Keratinocyte (primary cell): ENCODE results near the gene SORL1. TPM values are rescaled to one million over a fixed set of nuclear protein-coding genes. Genes with fewer than 3 reads are reported as not detected.

Source experiments
- DNase-seq: peaks from one replicate; pipeline ENCODE4 v3.0.0-alpha.2; 2011; ENCODE audit warnings: low read depth, missing footprints, low spot score
- FAIRE-seq: peaks from 2 replicates; lab custom pipeline; 2011; peaks lifted over from hg19 to GRCh38; lab: Jason Lieb, UNC
- H2AFZ ChIP-seq: 2 replicates; pipeline ENCODE4 v1.6.0; 2012; ENCODE audit warnings: low read length, control low read depth, inconsistent platforms; ENCODE audit not compliant: control insufficient read depth
- H3K27ac ChIP-seq: 2 replicates; pipeline ENCODE4 v1.5.1; 2011; ENCODE audit warnings: low read length; ENCODE audit not compliant: control insufficient read depth, insufficient read depth
- H3K27me3 ChIP-seq: 3 replicates; pipeline ENCODE4 v1.6.0; 2011; ENCODE audit warnings: low read length; ENCODE audit not compliant: control insufficient read depth, insufficient read depth; ENCODE audit errors: extremely low read depth
- H3K36me3 ChIP-seq, 2 experiments: 2 replicates in 1 of 2; 3 replicates in 1 of 2; pipeline ENCODE4 v1.5.1; 2011; ENCODE audit warnings: low read length in 2 of 2, mild to moderate bottlenecking in 1 of 2; ENCODE audit not compliant: control insufficient read depth in 2 of 2, insufficient read depth in 2 of 2; ENCODE audit errors: extremely low read depth in 1 of 2
- H3K4me1 ChIP-seq: 3 replicates; pipeline ENCODE4 v1.5.1; 2011; ENCODE audit warnings: low read length; ENCODE audit not compliant: control insufficient read depth, insufficient read depth; ENCODE audit errors: extremely low read depth
- H3K4me2 ChIP-seq: 3 replicates; pipeline ENCODE4 v1.6.0; 2011; ENCODE audit warnings: low read depth, low read length; ENCODE audit not compliant: control insufficient read depth, insufficient read depth; ENCODE audit errors: extremely low read depth
- H3K4me3 ChIP-seq, 3 experiments: fragments of 200-600 bp in 1 of 3; sonication (generic) in 1 of 3; 2 replicates in 2 of 3; 3 replicates in 1 of 3; pipeline ENCODE4 v1.5.1; 2011 to 2016; ENCODE audit warnings: low read length in 3 of 3, mild to moderate bottlenecking in 3 of 3, control low read depth in 2 of 3, inconsistent platforms in 1 of 3, low read depth in 1 of 3, mixed read lengths in 1 of 3, mixed run types in 1 of 3, moderate library complexity in 1 of 3; ENCODE audit not compliant: control insufficient read depth in 2 of 3, insufficient read depth in 2 of 3; ENCODE audit errors: extremely low read depth in 1 of 3
- H3K79me2 ChIP-seq: 2 replicates; pipeline ENCODE4 v1.6.0; 2012; ENCODE audit warnings: low read length; ENCODE audit not compliant: control insufficient read depth, insufficient read depth
- H3K9ac ChIP-seq: 3 replicates; pipeline ENCODE4 v1.6.0; 2011; ENCODE audit warnings: low read length; ENCODE audit not compliant: control insufficient read depth, insufficient read depth; ENCODE audit errors: extremely low read depth
- H3K9me1 ChIP-seq: 3 replicates; pipeline ENCODE4 v1.6.0; 2011; ENCODE audit warnings: low read length; ENCODE audit not compliant: control insufficient read depth, insufficient read depth; ENCODE audit errors: extremely low read depth
- H3K9me3 ChIP-seq: 2 replicates; pipeline ENCODE4 v1.5.1; 2012; ENCODE audit warnings: low read depth, low read length; ENCODE audit not compliant: control insufficient read depth
- H4K20me1 ChIP-seq: 3 replicates; pipeline ENCODE4 v1.6.0; 2011; ENCODE audit warnings: low read length; ENCODE audit not compliant: control insufficient read depth, insufficient read depth; ENCODE audit errors: extremely low read depth
- EZH2 ChIP-seq: IDR thresholded peaks from one replicate; pipeline ENCODE4 v1.6.1; 2012; ENCODE audit warnings: inconsistent platforms, mild to moderate bottlenecking, low read length, moderate library complexity
- dilution Hi-C: fragments of 300-500 bp; cut with MboI; formaldehyde crosslinking; loops from one replicate; pipeline ENCODE4 v1.7.0; 2020; ENCODE audit warnings: low sequenced_read_pairs; ENCODE audit not compliant: extremely low pct_ligation_motif_present
- polyA plus RNA-seq, 5 experiments: library from polyadenylated mRNA; depleted of rRNA in 3 of 5; stranded (reverse) in 3 of 5; stranded (forward) in 1 of 5; unstranded in 1 of 5; fragments of >200 nt; gene quantifications; 1 replicate in 1 of 5; 2 replicates in 3 of 5; 3 replicates in 1 of 5; pipeline versions ENCODE4 v1.2.1 to v1.2.3, GENCODE V29; 2011 to 2012; ENCODE audit warnings: missing spikeins in 2 of 5, low read depth in 1 of 5, low replicate concordance in 1 of 5
- TF ChIP-seq, protein P1 (sequence below), 3 experiments: IDR thresholded peaks in 1 of 3; conservative IDR thresholded peaks in 1 of 3; optimal IDR thresholded peaks in 1 of 3; 2 replicates in 2 of 3; 3 replicates in 1 of 3; pipeline versions ENCODE3 to v1.5.1; 2011; ENCODE audit warnings: low read length in 3 of 3, mild to moderate bottlenecking in 3 of 3, moderate library complexity in 2 of 3, control low read depth in 1 of 3, inconsistent platforms in 1 of 3; ENCODE audit not compliant: insufficient read depth in 2 of 3; ENCODE audit errors: extremely low read depth in 1 of 3

SORL1 gene
- polyA plus RNA-seq, 1 donor (not counting 4 experiments of a cell fraction or from before 2014, with no cell fraction given) = 38.9 TPM

DNA sequence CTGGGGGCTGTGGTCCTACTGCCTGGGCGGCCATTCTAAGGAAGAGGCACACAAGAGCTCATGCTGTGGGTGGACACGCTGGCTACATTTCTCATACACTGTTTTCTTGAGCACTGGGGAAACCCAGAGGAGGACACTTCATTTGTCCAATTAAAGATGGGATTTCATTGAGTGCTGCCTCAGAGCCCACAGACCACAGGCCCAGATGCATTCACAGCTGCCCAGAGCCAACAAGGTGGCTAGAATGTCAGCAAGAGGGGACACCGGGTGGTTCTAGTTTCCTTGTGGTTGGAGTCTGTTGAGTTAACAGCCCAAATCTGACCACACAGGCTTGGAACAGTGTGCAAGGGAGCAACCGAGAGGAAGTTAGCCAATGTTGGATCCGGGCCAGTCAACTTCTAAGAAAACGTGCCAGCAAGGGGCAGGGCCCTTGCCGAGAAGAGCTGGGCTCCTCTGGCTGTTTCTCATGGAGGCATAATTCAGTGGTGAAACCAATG is 35.0 kb upstream of the SORL1 start:
- Histone ChIP-seq H3K79me2 (no peaks in the 10 kb centered on the region), H3K4me3 (no peak overlapping the region), H3K9me3 (no peaks in the 10 kb centered on the region), H2AFZ (no peak overlapping the region), H3K36me3 (no peaks in the 10 kb centered on the region), H3K27ac (no peak overlapping the region), H4K20me1 (no peaks in the 10 kb centered on the region), H3K4me1 (peaks cover 18% of the 10 kb centered on the region), H3K4me2 (peak overlapping the region; percentile 31), H3K27me3 (peaks cover 5% of the 10 kb centered on the region), H3K9ac (no peak overlapping the region), H3K9me1 (no peaks in the 10 kb centered on the region)
- FAIRE-seq (peak; percentile 87), DNase-seq (peak; percentile 28)
- no peak for TF ChIP-seq EZH2
- TF ChIP-seq, protein P1, sequence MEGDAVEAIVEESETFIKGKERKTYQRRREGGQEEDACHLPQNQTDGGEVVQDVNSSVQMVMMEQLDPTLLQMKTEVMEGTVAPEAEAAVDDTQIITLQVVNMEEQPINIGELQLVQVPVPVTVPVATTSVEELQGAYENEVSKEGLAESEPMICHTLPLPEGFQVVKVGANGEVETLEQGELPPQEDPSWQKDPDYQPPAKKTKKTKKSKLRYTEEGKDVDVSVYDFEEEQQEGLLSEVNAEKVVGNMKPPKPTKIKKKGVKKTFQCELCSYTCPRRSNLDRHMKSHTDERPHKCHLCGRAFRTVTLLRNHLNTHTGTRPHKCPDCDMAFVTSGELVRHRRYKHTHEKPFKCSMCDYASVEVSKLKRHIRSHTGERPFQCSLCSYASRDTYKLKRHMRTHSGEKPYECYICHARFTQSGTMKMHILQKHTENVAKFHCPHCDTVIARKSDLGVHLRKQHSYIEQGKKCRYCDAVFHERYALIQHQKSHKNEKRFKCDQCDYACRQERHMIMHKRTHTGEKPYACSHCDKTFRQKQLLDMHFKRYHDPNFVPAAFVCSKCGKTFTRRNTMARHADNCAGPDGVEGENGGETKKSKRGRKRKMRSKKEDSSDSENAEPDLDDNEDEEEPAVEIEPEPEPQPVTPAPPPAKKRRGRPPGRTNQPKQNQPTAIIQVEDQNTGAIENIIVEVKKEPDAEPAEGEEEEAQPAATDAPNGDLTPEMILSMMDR (optimal IDR thresholded peaks at IDR 0.05 in 1 of 3, IDR thresholded peaks at IDR 0.05 in 1 of 3, conservative IDR thresholded peaks at IDR 0.05 in 1 of 3; ENCODE audit: extremely low read depth in 1 of 3, insufficient read depth in 2 of 3, low read length in 3 of 3) = no peak
- dilution Hi-C loops = no loop called here

DNA sequence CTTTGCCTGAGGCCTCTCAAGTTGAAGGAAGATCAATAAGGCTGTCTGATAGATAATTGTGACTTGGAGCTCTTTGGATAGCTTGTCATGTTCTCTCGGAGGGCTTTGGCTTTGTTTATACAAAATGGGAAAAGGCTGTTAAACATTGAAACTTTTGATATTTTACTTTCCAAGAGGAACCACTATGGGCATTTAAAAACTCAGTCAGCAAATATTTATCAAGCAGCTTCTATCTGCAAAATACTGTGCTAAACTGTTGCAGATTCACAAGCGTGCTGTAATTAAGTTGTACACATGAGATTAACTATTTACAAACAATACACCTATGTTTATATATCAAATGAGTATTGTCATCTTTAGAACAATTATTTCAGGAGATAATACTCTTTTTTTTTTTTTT is 34.5 kb upstream of the SORL1 start:
- H2AFZ ChIP-seq = no peak overlapping the region
- no peak overlapping the region for H3K4me3 ChIP-seq
- H3K9me3 ChIP-seq = no peaks in the 10 kb centered on the region
- TF ChIP-seq, protein P1 (optimal IDR thresholded peaks at IDR 0.05 in 1 of 3, IDR thresholded peaks at IDR 0.05 in 1 of 3, conservative IDR thresholded peaks at IDR 0.05 in 1 of 3; ENCODE audit: extremely low read depth in 1 of 3, insufficient read depth in 2 of 3, low read length in 3 of 3) = no peak
- TF ChIP-seq EZH2 = no peak
- no peaks in the 10 kb centered on the region for H4K20me1 ChIP-seq
- H3K27me3 ChIP-seq = peaks cover 5% of the 10 kb centered on the region
- no peaks in the 10 kb centered on the region for H3K36me3 ChIP-seq
- FAIRE-seq (no peak), DNase-seq (no peak)
- no peak overlapping the region for H3K27ac ChIP-seq
- H3K4me1 ChIP-seq = peaks cover 18% of the 10 kb centered on the region
- no peak overlapping the region for H3K9ac ChIP-seq
- H3K79me2 ChIP-seq = no peaks in the 10 kb centered on the region
- peak overlapping the region; percentile 31 for H3K4me2 ChIP-seq
- H3K9me1 ChIP-seq = no peaks in the 10 kb centered on the region
- dilution Hi-C loops = no loop called here
